Measurements from ENCODE around the gene PRADC1.
A peak's percentile ranks its signal among the peaks of the same experiment; 100 is the strongest.

PRADC1 gene

GRCh38 chr2:73267008-73267407, 34.0 kb upstream of the PRADC1 start:
- no peak overlapping the region for H4K8ac ChIP-seq (ENCODE audit: low read depth, low read length)
- no peak overlapping the region for H3K27ac ChIP-seq (replicated peaks; ENCODE audit: low read length)
- no peak overlapping the region for H3K4me3 ChIP-seq (ENCODE audit: low read length in 2 of 2)
- peaks cover 0 to 29% (median 8%) of the 10 kb centered on the region in 3 experiments for H3K27me3 ChIP-seq (ENCODE audit: control insufficient read depth in 3 of 3, insufficient read depth in 3 of 3, low read depth in 1 of 3, low read length in 3 of 3)
- no peak overlapping the region for H3K9ac ChIP-seq (ENCODE audit: low read depth, low read length, poor library complexity)
- no peak overlapping the region for H3K23ac ChIP-seq (ENCODE audit: low read depth, low read length, poor library complexity)
- WGBS, 2 donors (ENCODE audit: extremely low coverage in 2 of 2, insufficient read length in 2 of 2, insufficient replicate concordance in 1 of 2): no CpG with 5 or more reads among the region's 4 CpGs
- H2BK120ac ChIP-seq (ENCODE audit: low read depth, low read length): no peak overlapping the region
- no peak overlapping the region for H4K91ac ChIP-seq (ENCODE audit: low read depth, low read length, poor library complexity)
- H2AK5ac ChIP-seq (ENCODE audit: low read depth, low read length): no peak overlapping the region
- peaks cover 0 to 8% of the 10 kb centered on the region in 2 donors for H3K4me1 ChIP-seq (ENCODE audit: control insufficient read depth in 2 of 2, insufficient read depth in 1 of 2, low read depth in 1 of 2, low read length in 2 of 2)
- no peak overlapping the region for H3K4me2 ChIP-seq (ENCODE audit: insufficient read depth, low read length, poor library complexity, severe bottlenecking)
- H2BK5ac ChIP-seq (ENCODE audit: low read length): no peak overlapping the region
- H3K14ac ChIP-seq (ENCODE audit: low read length): no peak overlapping the region
- H3K79me1 ChIP-seq (ENCODE audit: low read depth, low read length): peaks cover 7% of the 10 kb centered on the region
- H3K18ac ChIP-seq (ENCODE audit: low read length): no peak overlapping the region
- peaks cover 3% of the 10 kb centered on the region in 2 donors for H3K36me3 ChIP-seq (replicated peaks in 1 of 2; ENCODE audit: control insufficient read depth in 2 of 2, insufficient read depth in 2 of 2, low read length in 2 of 2)
- no peak for DNase-seq (ENCODE audit: low spot score)
- H3K9me3 ChIP-seq (replicated peaks in 1 of 2; ENCODE audit: control insufficient read depth in 2 of 2, insufficient read depth in 1 of 2, low read depth in 1 of 2, low read length in 2 of 2): no peaks in the 10 kb centered on the region
- no peak overlapping the region for H2BK15ac ChIP-seq (ENCODE audit: low read length)
- no peak overlapping the region for H3K4ac ChIP-seq (ENCODE audit: low read length)
- H2BK12ac ChIP-seq (ENCODE audit: low read length): no peak overlapping the region
- H2AFZ ChIP-seq (ENCODE audit: low read length): no peak overlapping the region

DNA sequence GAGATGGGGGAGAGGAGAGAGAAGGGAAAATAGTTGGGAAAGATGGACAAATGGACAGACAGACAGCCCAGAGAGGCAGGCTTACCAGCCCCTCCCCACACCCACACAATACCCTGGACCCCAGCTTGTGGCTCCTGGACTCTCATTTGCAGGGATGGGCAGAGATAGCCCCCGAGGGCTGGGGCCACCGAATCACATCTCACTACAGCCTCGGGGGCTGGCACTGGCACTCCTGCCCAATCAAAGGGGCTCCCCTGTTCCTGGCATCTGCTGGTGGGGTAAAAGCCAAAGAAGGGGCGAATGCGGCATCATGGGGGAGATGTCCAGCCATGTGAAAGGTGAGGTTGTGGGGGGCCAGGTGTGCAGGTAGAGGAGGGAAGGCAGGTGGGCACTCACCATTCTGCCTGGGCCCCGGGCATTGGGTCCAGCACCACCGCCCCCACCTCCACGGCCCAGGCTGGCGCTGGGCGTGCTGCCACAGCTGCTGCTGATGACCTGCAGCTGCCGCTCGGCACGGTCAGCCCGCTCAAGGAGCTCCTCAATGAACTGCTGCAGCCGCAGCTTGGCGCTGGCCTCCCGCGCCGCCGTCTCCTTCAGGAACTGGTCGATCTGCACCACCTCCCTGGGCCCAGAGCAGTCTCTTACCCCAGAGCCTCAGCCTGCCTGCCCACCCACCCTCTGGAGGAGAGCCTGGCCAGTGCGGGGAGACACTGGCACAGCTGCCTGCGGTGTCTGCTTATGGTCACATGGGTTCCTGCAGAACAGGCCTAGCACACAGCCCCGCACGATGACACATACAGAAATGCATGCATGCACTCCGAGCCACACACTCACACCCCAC, 33.2 kb upstream of the PRADC1 start:
- Histone ChIP-seq H3K79me1 (ENCODE audit: low read depth, low read length) (peaks cover 7% of the 10 kb centered on the region), H3K4me3 (ENCODE audit: low read length in 2 of 2) (no peak overlapping the region), H3K23ac (ENCODE audit: low read depth, low read length, poor library complexity) (peak overlapping the region; percentile 46), H2BK15ac (ENCODE audit: low read length) (no peak overlapping the region), H2BK12ac (ENCODE audit: low read length) (no peak overlapping the region), H2BK5ac (ENCODE audit: low read length) (no peak overlapping the region), H3K18ac (ENCODE audit: low read length) (no peak overlapping the region), H2AFZ (ENCODE audit: low read length) (no peak overlapping the region), H3K27ac (replicated peaks; ENCODE audit: low read length) (no peak overlapping the region), H3K4me1 (ENCODE audit: control insufficient read depth in 2 of 2, insufficient read depth in 1 of 2, low read depth in 1 of 2, low read length in 2 of 2) (peaks cover 0 to 7% of the 10 kb centered on the region in 2 donors), H2BK120ac (ENCODE audit: low read depth, low read length) (no peak overlapping the region), H3K9me3 (replicated peaks in 1 of 2; ENCODE audit: control insufficient read depth in 2 of 2, insufficient read depth in 1 of 2, low read depth in 1 of 2, low read length in 2 of 2) (no peaks in the 10 kb centered on the region), H3K36me3 (replicated peaks in 1 of 2; ENCODE audit: control insufficient read depth in 2 of 2, insufficient read depth in 2 of 2, low read length in 2 of 2) (peaks cover 3% of the 10 kb centered on the region in 2 donors), H3K27me3 (ENCODE audit: control insufficient read depth in 3 of 3, insufficient read depth in 3 of 3, low read depth in 1 of 3, low read length in 3 of 3) (peaks cover 0 to 29% (median 8%) of the 10 kb centered on the region in 3 experiments), H3K14ac (ENCODE audit: low read length) (peak overlapping the region; percentile 31), H3K9ac (ENCODE audit: low read depth, low read length, poor library complexity) (no peak overlapping the region), H3K4ac (ENCODE audit: low read length) (no peak overlapping the region), H4K91ac (ENCODE audit: low read depth, low read length, poor library complexity) (no peak overlapping the region), H4K8ac (ENCODE audit: low read depth, low read length) (no peak overlapping the region), H3K4me2 (ENCODE audit: insufficient read depth, low read length, poor library complexity, severe bottlenecking) (no peak overlapping the region), H2AK5ac (ENCODE audit: low read depth, low read length) (no peak overlapping the region)
- no peak for DNase-seq (ENCODE audit: low spot score)
- no CpG with 5 or more reads among the region's 26 CpGs for WGBS, 2 donors (ENCODE audit: extremely low coverage in 2 of 2, insufficient read length in 2 of 2, insufficient replicate concordance in 1 of 2)

DNA sequence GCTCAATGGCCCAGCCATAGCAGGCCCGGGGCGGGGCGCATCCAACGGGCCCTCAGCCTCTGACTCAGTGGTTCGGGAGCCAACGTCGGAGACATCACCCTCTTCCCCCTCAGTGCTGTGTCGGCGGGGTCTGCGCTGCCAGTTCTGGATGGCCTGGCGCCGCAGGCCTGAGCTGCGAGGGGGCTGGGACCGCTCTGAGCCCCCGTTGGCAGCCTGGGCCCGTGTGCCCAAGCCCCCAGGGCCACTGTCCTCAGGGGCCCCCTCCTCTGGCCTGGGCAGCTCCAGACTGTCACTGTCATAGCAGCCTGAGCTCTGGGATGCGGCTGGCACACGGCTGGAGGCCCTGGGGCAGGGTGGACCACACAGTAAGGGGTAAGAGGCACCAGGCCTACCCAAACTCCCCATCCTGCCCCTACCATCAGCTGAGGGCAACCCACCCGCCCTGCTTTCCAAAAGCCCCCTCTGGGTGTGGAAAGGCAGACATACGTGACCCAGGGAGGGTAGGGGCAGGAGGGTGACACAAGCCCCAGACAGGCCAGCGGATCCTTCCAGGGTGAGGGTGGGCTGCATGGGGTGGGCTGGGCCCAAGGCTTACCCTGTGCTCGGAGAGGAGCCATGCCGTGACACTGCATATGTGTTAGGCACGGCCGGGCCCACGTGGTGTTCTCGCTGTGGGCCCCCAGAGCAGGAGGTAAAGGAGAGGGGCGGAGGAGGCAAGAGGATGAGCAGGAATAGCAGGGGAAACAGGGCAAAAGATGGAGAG, 32.4 kb upstream of the PRADC1 start:
- Histone ChIP-seq H2BK12ac (ENCODE audit: low read length) (no peak overlapping the region), H2AFZ (ENCODE audit: low read length) (no peak overlapping the region), H2BK15ac (ENCODE audit: low read length) (no peak overlapping the region), H3K27ac (replicated peaks; ENCODE audit: low read length) (no peak overlapping the region), H2BK120ac (ENCODE audit: low read depth, low read length) (no peak overlapping the region), H3K14ac (ENCODE audit: low read length) (no peak overlapping the region), H3K79me1 (ENCODE audit: low read depth, low read length) (peaks cover 7% of the 10 kb centered on the region), H3K27me3 (ENCODE audit: control insufficient read depth in 3 of 3, insufficient read depth in 3 of 3, low read depth in 1 of 3, low read length in 3 of 3) (peaks cover 0 to 23% (median 8%) of the 10 kb centered on the region in 3 experiments), H3K9me3 (replicated peaks in 1 of 2; ENCODE audit: control insufficient read depth in 2 of 2, insufficient read depth in 1 of 2, low read depth in 1 of 2, low read length in 2 of 2) (no peaks in the 10 kb centered on the region), H4K91ac (ENCODE audit: low read depth, low read length, poor library complexity) (no peak overlapping the region), H3K23ac (ENCODE audit: low read depth, low read length, poor library complexity) (no peak overlapping the region), H3K36me3 (replicated peaks in 1 of 2; ENCODE audit: control insufficient read depth in 2 of 2, insufficient read depth in 2 of 2, low read length in 2 of 2) (peaks cover 3% of the 10 kb centered on the region in 2 donors), H3K9ac (ENCODE audit: low read depth, low read length, poor library complexity) (no peak overlapping the region), H3K4me2 (ENCODE audit: insufficient read depth, low read length, poor library complexity, severe bottlenecking) (no peak overlapping the region), H3K18ac (ENCODE audit: low read length) (no peak overlapping the region), H3K4ac (ENCODE audit: low read length) (no peak overlapping the region), H3K4me3 (ENCODE audit: low read length in 2 of 2) (no peak overlapping the region), H2BK5ac (ENCODE audit: low read length) (peak overlapping the region; percentile 30), H3K4me1 (ENCODE audit: control insufficient read depth in 2 of 2, insufficient read depth in 1 of 2, low read depth in 1 of 2, low read length in 2 of 2) (peaks cover 0 to 5% of the 10 kb centered on the region in 2 donors), H4K8ac (ENCODE audit: low read depth, low read length) (no peak overlapping the region), H2AK5ac (ENCODE audit: low read depth, low read length) (no peak overlapping the region)
- DNase-seq (ENCODE audit: low spot score): no peak
- WGBS, 2 donors (ENCODE audit: extremely low coverage in 2 of 2, insufficient read length in 2 of 2, insufficient replicate concordance in 1 of 2): no CpG with 5 or more reads among the region's 28 CpGs

DNA sequence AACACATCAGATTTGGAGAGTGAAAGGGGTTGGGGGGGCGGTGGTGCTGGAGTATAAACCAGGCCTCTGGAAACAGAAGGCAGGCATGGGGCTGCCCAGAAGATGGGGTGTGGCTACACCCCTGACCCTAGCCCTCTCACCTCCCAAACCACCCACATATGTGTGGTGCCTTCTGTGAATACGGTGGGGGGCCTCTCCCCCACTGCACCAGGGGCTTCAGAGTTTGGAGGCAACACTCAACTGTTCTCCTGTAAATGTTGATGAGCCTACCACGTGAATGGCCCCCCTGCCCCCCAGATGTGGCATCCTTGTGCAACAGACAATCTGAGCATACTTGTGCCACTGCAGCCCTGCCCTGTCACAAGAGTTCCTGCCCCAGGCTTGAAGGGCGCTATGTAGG, 31.7 kb upstream of the PRADC1 start:
- no peak overlapping the region for H2BK15ac ChIP-seq (ENCODE audit: low read length)
- no peak overlapping the region for H2AFZ ChIP-seq (ENCODE audit: low read length)
- peak overlapping the region; percentile 56 for H3K14ac ChIP-seq (ENCODE audit: low read length)
- peak overlapping the region; percentile 55 for H3K23ac ChIP-seq (ENCODE audit: low read depth, low read length, poor library complexity)
- no peak overlapping the region for H2BK120ac ChIP-seq (ENCODE audit: low read depth, low read length)
- H2AK5ac ChIP-seq (ENCODE audit: low read depth, low read length): no peak overlapping the region
- H4K8ac ChIP-seq (ENCODE audit: low read depth, low read length): no peak overlapping the region
- no peak overlapping the region for H3K4ac ChIP-seq (ENCODE audit: low read length)
- DNase-seq (ENCODE audit: low spot score): no peak
- H3K9ac ChIP-seq (ENCODE audit: low read depth, low read length, poor library complexity): no peak overlapping the region
- peaks cover 7% of the 10 kb centered on the region for H3K79me1 ChIP-seq (ENCODE audit: low read depth, low read length)
- H3K27ac ChIP-seq (replicated peaks; ENCODE audit: low read length): no peak overlapping the region
- no peaks in the 10 kb centered on the region for H3K9me3 ChIP-seq (replicated peaks in 1 of 2; ENCODE audit: control insufficient read depth in 2 of 2, insufficient read depth in 1 of 2, low read depth in 1 of 2, low read length in 2 of 2)
- H3K36me3 ChIP-seq (replicated peaks in 1 of 2; ENCODE audit: control insufficient read depth in 2 of 2, insufficient read depth in 2 of 2, low read length in 2 of 2): peaks cover 3 to 4% of the 10 kb centered on the region in 2 donors
- no peak overlapping the region for H3K18ac ChIP-seq (ENCODE audit: low read length)
- no peak overlapping the region for H2BK12ac ChIP-seq (ENCODE audit: low read length)
- no CpG with 5 or more reads among the region's 4 CpGs for WGBS, 2 donors (ENCODE audit: extremely low coverage in 2 of 2, insufficient read length in 2 of 2, insufficient replicate concordance in 1 of 2)
- H3K4me1 ChIP-seq (ENCODE audit: control insufficient read depth in 2 of 2, insufficient read depth in 1 of 2, low read depth in 1 of 2, low read length in 2 of 2): peaks cover 0 to 7% of the 10 kb centered on the region in 2 donors
- no peak overlapping the region for H4K91ac ChIP-seq (ENCODE audit: low read depth, low read length, poor library complexity)
- peaks cover 0 to 20% (median 8%) of the 10 kb centered on the region in 3 experiments for H3K27me3 ChIP-seq (ENCODE audit: control insufficient read depth in 3 of 3, insufficient read depth in 3 of 3, low read depth in 1 of 3, low read length in 3 of 3)
- no peak overlapping the region for H3K4me2 ChIP-seq (ENCODE audit: insufficient read depth, low read length, poor library complexity, severe bottlenecking)
- no peak overlapping the region for H3K4me3 ChIP-seq (ENCODE audit: low read length in 2 of 2)
- H2BK5ac ChIP-seq (ENCODE audit: low read length): no peak overlapping the region

Measured in neuronal stem cell (in vitro differentiated cells).